Ovary (tissue), 3 donors: ENCODE measurements around the gene ZBTB2.

ENCODE experiments used
- CTCF ChIP-seq, 3 donors: fragments of 450-650 bp in 2 of 3; fragments of 200-600 bp in 1 of 3; IDR thresholded peaks; one replicate each; pipeline versions ENCODE4 v1.5.1 to v1.8.0; 2016 to 2022; ENCODE audit warnings: antibody characterized with exemption in 3 of 3, mild to moderate bottlenecking in 1 of 3
- EP300 ChIP-seq: sonication (generic); formaldehyde crosslinking; IDR thresholded peaks from one replicate; pipeline ENCODE4 v1.6.1; 2017; ENCODE audit warnings: antibody characterized with exemption
- POLR2A ChIP-seq: fragments of 450-650 bp; IDR thresholded peaks from one replicate; pipeline ENCODE4 v1.6.1; 2017; ENCODE audit warnings: antibody characterized with exemption, mild to moderate bottlenecking, moderate library complexity
- donor health status: DM: no; HTN: no; CAD: no.

GRCh38 chr6:151339369-151339768 lies 52.0 kb downstream of the ZBTB2 start:
- TF ChIP-seq CTCF (IDR thresholded peaks at IDR 0.05) (no peak), POLR2A (no peak), EP300 (no peak)
